Measurements from ENCODE around the gene ATP2B1.

- TF ChIP-seq SIN3A (IDR thresholded peaks at IDR 0.05; ENCODE audit: borderline replicate concordance, insufficient read depth, low read length) (no peak), TAF1 (IDR thresholded peaks at IDR 0.05; ENCODE audit: borderline replicate concordance, insufficient read depth, low read length) (no peak), REST (IDR thresholded peaks at IDR 0.05; ENCODE audit: insufficient read depth in 1 of 2, low read depth in 2 of 2, low read length in 2 of 2) (no peak), POLR2AphosphoS5 (IDR thresholded peaks at IDR 0.05; ENCODE audit: low read depth, low read length) (no peak), FOXP2 (optimal IDR thresholded peaks at IDR 0.05; ENCODE audit: borderline replicate concordance, extremely low read depth, extremely low read length, insufficient read depth) (no peak)
Measured at GRCh38 chr12:89574736-89575208, 133.9 kb downstream of the ATP2B1 start.
